HG02938 (cell line): Measurements from ENCODE around the gene AUTS2.

ENCODE experiments used
- ATAC-seq: cut with Tn5 transposase; IDR thresholded peaks from one replicate; pipeline ENCODE4 v1.9.1; 2021; ENCODE audit warnings: mild to moderate bottlenecking, moderate library complexity; ENCODE audit not compliant: unreplicated experiment

Gene AUTS2

GRCh38 chr7:70500261-70500660 lies 902.0 kb downstream of the AUTS2 start:
- ATAC-seq = no peak

- no peak for ATAC-seq
These were observed 904.0 kb downstream of the AUTS2 start for GRCh38 chr7:70502117-70502863.

- ATAC-seq = no peak
These were observed 906.0 kb downstream of the AUTS2 start for GRCh38 chr7:70504254-70504653.

- ATAC-seq = no peak
These were observed 907.2 kb downstream of the AUTS2 start for GRCh38 chr7:70505468-70505867.

GRCh38 chr7:70505886-70506285 lies 907.6 kb downstream of the AUTS2 start:
- no peak for ATAC-seq

- ATAC-seq = no peak
These were observed 908.2 kb downstream of the AUTS2 start for GRCh38 chr7:70506434-70506833.

GRCh38 chr7:70512144-70512543 lies 913.9 kb downstream of the AUTS2 start:
- no peak for ATAC-seq

- ATAC-seq = no peak
These were observed 914.5 kb downstream of the AUTS2 start for GRCh38 chr7:70512761-70513160.

- no peak for ATAC-seq
These were observed 922.3 kb downstream of the AUTS2 start for GRCh38 chr7:70520611-70521010.

GRCh38 chr7:70523249-70523988 lies 925.1 kb downstream of the AUTS2 start:
- ATAC-seq = no peak

- no peak for ATAC-seq
These were observed 925.7 kb downstream of the AUTS2 start for GRCh38 chr7:70523989-70524351.

GRCh38 chr7:70525991-70526390 lies 927.7 kb downstream of the AUTS2 start:
- ATAC-seq = no peak

- no peak for ATAC-seq
These were observed 929.3 kb downstream of the AUTS2 start for GRCh38 chr7:70527520-70528115.

- ATAC-seq = no peak
These were observed 931.2 kb downstream of the AUTS2 start for GRCh38 chr7:70529436-70529835.

- no peak for ATAC-seq
These were observed 931.8 kb downstream of the AUTS2 start for GRCh38 chr7:70529914-70530585.

- no peak for ATAC-seq
These were observed 935.3 kb downstream of the AUTS2 start for GRCh38 chr7:70533614-70534013.

- ATAC-seq = no peak
These were observed 940.9 kb downstream of the AUTS2 start for GRCh38 chr7:70539205-70539604.

GRCh38 chr7:70539617-70540016 lies 941.3 kb downstream of the AUTS2 start:
- no peak for ATAC-seq

- ATAC-seq = no peak
These were observed 942.4 kb downstream of the AUTS2 start for GRCh38 chr7:70540641-70541040.

- ATAC-seq = no peak
These were observed 944.6 kb downstream of the AUTS2 start for GRCh38 chr7:70542750-70543376.

GRCh38 chr7:70544016-70544415 lies 945.7 kb downstream of the AUTS2 start:
- ATAC-seq = no peak
